ENCODE data around the gene EIF4A2.
"Not testable (repeated sequence)": the region's sequence is repeated elsewhere in the genome, so short reads cannot be mapped to it uniquely, and the experiment has no call there.

EIF4A2 gene

DNA sequence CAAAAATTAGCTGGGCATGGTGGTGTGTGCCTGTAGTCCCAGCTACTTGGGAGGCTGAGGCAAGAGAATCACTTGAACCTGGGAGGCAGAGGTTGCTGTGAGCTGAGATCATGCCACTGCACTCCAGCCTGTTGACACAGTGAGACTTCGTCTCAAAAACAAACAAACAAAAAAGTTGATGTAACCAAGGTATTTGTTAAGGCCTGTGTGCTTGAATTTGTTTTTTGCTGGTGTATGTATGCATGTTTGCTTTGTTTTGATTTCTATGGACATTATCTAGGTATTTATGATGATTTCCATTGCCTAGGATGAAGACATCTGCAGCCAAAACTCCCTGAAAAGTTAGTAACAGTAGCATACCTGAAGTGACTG lies 39.0 kb downstream of the EIF4A2 start:
- DNase-seq, result not testable (repeated sequence)

DNA sequence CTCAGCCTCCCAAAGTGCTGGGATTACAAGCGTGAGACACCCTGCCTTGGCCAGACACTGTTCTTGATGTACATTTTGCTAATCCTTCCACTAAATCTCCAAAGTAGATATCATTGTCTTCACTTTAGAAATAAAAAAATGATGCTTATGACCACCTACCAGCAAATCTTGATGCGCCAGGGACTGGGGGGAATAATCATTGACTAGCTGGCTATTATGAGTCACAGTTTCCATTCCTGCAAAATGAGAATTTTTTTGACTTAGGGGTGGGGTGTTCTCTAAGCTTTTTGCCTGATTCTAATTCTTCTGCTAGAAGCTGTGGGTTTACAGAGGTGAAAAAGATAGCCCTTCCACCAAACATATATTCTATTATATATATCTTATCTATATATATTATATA lies 40.0 kb downstream of the EIF4A2 start:
- DNase-seq, result no peak

DNA sequence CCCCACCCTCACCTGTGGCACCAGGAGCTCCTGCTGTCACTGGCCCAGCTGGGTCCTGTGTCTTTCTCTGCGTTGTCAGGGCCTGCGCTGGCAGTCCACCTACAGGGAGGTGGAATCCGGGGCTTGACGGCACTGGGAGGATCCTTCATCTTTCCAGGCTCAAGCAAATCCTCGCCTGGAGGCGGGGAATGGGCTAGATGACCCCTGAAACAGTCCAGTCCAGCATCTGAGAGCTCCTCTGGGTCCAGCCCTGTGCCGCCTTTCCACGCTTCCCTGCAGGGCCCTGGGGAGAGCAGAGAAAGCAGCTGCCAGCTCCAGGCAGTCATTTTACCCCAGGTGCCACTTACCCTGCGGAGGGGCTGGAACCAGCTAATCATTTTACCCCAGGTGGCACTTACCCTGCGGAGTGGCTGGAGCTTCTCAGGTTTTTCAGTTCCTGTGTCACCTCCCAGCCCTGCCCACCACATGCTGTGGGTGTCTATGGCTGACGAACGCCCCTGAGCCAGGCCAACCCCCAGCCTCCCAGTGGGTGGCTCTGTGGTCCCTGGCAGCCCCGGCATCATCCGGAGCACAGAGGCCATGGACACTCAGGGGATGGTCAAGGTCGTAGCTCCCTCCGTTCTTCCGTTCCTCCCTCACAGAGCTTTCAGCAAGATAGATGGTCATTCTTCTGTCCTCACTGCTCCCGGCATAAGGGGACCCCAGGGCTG lies 41.2 kb downstream of the EIF4A2 start:
- DNase-seq, result no peak

GRCh38 chr3:186825294-186825821 lies 42.0 kb downstream of the EIF4A2 start:
- no peak for DNase-seq

GRCh38 chr3:186825872-186826409 lies 42.6 kb downstream of the EIF4A2 start:
- DNase-seq, result no peak

DNA sequence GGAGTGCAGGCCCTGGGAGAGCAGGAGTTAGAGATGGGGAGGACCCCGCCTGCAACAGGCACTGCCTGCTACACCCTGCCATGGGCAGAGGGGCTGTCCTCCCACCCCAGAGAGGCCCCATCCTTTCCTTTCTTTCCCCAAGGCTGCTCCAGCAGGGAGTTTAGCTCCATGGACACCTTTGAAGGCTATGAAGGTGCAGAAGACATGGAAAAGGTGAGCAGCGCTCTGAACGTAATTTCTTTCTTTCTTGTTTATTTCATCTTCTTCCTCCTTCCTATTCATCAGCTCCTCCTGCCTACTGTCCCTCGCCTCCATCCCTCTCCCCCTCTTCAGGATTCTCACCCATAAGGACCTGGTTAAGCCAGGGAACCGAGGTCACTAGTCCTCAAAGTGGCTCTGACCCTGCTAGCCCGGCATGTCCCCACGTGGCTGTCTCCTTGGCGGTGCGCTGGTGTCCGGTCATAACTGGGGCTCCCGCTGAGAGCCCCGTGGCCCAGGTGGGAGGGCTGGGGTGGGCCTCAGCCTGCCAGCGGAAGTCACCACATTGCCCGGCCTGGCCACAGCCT lies 43.1 kb downstream of the EIF4A2 start:
- DNase-seq, result no peak

- DNase-seq, result peak; percentile 71
These were observed 43.8 kb downstream of the EIF4A2 start for GRCh38 chr3:186826976-186827857.

DNA sequence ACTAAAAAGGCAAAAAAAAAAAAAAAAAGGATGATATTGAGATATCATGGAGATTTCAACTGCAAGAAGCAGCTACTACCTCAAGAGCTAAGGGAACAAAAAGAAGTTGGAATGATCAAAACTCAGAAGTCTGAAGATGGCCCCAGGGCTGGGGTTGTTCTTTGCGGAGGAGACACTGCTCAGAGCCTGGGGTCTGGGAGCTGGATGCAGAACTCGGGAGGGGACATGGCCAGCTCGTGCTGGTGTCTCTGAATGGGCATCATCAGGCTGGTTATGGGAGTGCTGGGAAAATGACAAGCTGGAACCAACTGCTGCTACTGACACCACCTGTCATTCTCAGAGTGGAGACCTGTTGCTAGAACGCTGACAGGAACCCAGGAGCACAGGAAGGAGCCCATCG lies 45.0 kb downstream of the EIF4A2 start:
- DNase-seq, result no peak

GRCh38 chr3:186831798-186832197 lies 48.4 kb downstream of the EIF4A2 start:
- no peak for DNase-seq

DNA sequence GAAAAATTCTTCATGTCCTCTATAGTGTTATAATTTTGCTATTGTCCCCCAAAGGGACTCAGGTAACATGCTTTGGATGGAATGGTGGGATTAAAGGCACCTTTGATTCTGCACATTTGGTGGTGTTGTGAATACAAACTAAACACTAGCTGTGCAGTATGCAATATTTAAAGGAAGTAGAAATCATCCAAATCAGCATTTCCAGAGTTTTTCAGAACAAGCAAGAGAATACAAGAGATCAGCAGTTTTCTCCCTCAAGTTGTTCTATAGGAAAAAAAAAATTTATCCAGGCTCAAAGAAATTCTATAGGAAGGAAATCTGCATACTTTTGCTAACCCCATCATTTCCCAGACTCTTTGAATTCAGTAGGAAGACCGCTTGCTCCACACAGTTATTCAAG lies 48.9 kb downstream of the EIF4A2 start:
- DNase-seq, result no peak

All from activated T-cell treated with anti-CD3 and anti-CD28 coated beads for 4 hours (primary cell).